ENCODE data around the gene SMPD2. TPM values are rescaled to one million over a fixed set of nuclear protein-coding genes. Genes with fewer than 3 reads are reported as not detected.

SMPD2 gene
- total and polyA plus RNA-seq, 2 experiments from 2014 or later = 5.6 to 10.9 TPM

GRCh38 chr6:109485266-109485935, 44.9 kb downstream of the SMPD2 start:
- DNase-seq (ENCODE audit: low spot score) (no peak), ATAC-seq (no peak)
- Histone ChIP-seq H3K4me2 (no peak overlapping the region), H3K4me1 (ENCODE audit: insufficient read depth) (peaks cover 29% of the 10 kb centered on the region), H3K36me3 (ENCODE audit: insufficient read depth) (peaks cover 17% of the 10 kb centered on the region; the same call in 1 of the 2 replicates), H4K20me1 (replicated peaks; ENCODE audit: insufficient read depth) (peaks cover 11% of the 10 kb centered on the region), H3K4me3 (no peak overlapping the region), H3K27ac (ENCODE audit: low read depth) (no peak overlapping the region), H3K27me3 (ENCODE audit: insufficient read depth) (no peaks in the 10 kb centered on the region), H3K9me2 (ENCODE audit: insufficient read depth) (no peaks in the 10 kb centered on the region), H3F3A (replicated peaks; ENCODE audit: low read depth) (no peaks in the 10 kb centered on the region), H2AFZ (no peak overlapping the region; the same call in 1 of the 2 replicates), H3K79me2 (replicated peaks; ENCODE audit: insufficient read depth) (peaks cover 24% of the 10 kb centered on the region)
- Mint-ChIP-seq H3K9me3 (no peaks in the 10 kb centered on the region), H3K4me3 (no peak overlapping the region), H3K27ac (no peak overlapping the region), H3K4me1 (peaks cover 34% of the 10 kb centered on the region), H3K27me3 (ENCODE audit: insufficient read depth, low read depth, poor library complexity) (no peaks in the 10 kb centered on the region), H3K36me3 (ENCODE audit: low read depth) (peaks cover 20% of the 10 kb centered on the region)
- TF ChIP-seq EZH2 (IDR thresholded peaks at IDR 0.05; ENCODE audit: low read depth, unreplicated experiment) (no peak), EZH2phosphoT487 (IDR thresholded peaks at IDR 0.05; ENCODE audit: unreplicated experiment) (no peak), POLR2AphosphoS5 (IDR thresholded peaks at IDR 0.05; ENCODE audit: low read depth) (no peak)

DNA sequence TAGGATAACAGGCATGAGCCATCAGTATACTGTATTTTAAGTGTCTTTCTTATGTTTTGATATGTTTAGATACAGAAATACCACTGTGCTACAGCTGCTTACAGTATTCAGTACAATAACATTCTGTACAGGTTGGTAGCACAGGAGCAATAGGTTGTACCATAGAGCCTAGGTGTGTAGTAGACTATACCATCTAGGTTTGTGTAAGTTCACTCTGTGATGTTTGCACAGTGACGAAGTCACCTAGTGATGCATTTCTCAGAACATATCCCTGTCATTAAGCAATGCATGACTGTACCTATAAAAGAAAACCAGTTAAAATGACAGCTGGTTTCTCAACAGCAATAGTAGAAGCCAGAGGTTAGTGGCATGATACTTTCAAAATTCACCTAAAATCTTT, 45.5 kb downstream of the SMPD2 start:
- no peak overlapping the region for H3K27ac ChIP-seq (ENCODE audit: low read depth)
- TF ChIP-seq POLR2AphosphoS5 (IDR thresholded peaks at IDR 0.05; ENCODE audit: low read depth) (no peak), JUNB (IDR thresholded peaks at IDR 0.05; ENCODE audit: unreplicated experiment) (no peak), ZNF462 (CRISPR knock-in tag; IDR thresholded peaks at IDR 0.05) (no peak), REST (IDR thresholded peaks at IDR 0.05; ENCODE audit: unreplicated experiment) (no peak), ZNF114 (CRISPR knock-in tag; IDR thresholded peaks at IDR 0.05) (no peak), NANOG (IDR thresholded peaks at IDR 0.05; ENCODE audit: borderline replicate concordance) (no peak)
- TF ChIP-seq, protein P1, sequence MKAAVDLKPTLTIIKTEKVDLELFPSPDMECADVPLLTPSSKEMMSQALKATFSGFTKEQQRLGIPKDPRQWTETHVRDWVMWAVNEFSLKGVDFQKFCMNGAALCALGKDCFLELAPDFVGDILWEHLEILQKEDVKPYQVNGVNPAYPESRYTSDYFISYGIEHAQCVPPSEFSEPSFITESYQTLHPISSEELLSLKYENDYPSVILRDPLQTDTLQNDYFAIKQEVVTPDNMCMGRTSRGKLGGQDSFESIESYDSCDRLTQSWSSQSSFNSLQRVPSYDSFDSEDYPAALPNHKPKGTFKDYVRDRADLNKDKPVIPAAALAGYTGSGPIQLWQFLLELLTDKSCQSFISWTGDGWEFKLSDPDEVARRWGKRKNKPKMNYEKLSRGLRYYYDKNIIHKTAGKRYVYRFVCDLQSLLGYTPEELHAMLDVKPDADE (IDR thresholded peaks at IDR 0.05) = no peak
- H3F3A ChIP-seq (replicated peaks; ENCODE audit: low read depth) = no peaks in the 10 kb centered on the region
- H3K36me3 ChIP-seq (ENCODE audit: insufficient read depth) = peaks cover 10% of the 10 kb centered on the region; the same call in 1 of the 2 replicates
- H3K27ac Mint-ChIP-seq = no peak overlapping the region
- no peaks in the 10 kb centered on the region for H3K27me3 Mint-ChIP-seq (ENCODE audit: insufficient read depth, low read depth, poor library complexity)
- H3K79me2 ChIP-seq (replicated peaks; ENCODE audit: insufficient read depth) = peaks cover 18% of the 10 kb centered on the region
- no peaks in the 10 kb centered on the region for H3K9me3 Mint-ChIP-seq
- ATAC-seq (no peak), DNase-seq (ENCODE audit: low spot score) (no peak)
- H2AFZ ChIP-seq = no peak overlapping the region; the same call in 1 of the 2 replicates
- no peaks in the 10 kb centered on the region for H3K9me2 ChIP-seq (ENCODE audit: insufficient read depth)
- H3K4me3 Mint-ChIP-seq = no peak overlapping the region
- no peak overlapping the region for H3K4me2 ChIP-seq
- no peak overlapping the region for H3K4me3 ChIP-seq
- peaks cover 36% of the 10 kb centered on the region for H3K4me1 Mint-ChIP-seq
- peaks cover 6% of the 10 kb centered on the region for H4K20me1 ChIP-seq (replicated peaks; ENCODE audit: insufficient read depth)
- no peaks in the 10 kb centered on the region for H3K27me3 ChIP-seq (ENCODE audit: insufficient read depth)
- peaks cover 30% of the 10 kb centered on the region for H3K4me1 ChIP-seq (ENCODE audit: insufficient read depth)
- H3K36me3 Mint-ChIP-seq (ENCODE audit: low read depth) = peaks cover 13% of the 10 kb centered on the region

Measured in GM23338 (cell line).